ENCODE measurements around the gene PAFAH1B2.

DNA sequence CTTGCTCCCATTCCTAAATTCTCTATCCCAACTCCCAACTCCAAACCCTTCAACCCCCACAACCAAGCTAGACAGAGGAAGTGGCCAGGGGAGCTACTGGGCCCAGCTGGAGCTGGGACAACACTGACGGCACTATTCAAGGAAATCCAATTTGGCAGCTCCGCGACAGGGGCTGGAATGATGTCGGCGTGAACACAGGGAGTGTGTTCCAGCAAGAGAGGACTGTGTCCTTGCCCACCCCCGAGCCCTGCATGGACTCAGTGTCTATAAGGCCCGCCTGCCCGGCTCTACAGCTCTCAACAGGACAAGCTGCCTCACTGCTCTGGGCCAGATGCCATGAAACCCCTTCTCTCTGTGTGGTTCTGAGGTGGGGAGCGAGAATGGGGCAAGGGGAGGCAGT is 76.5 kb downstream of the PAFAH1B2 start:
- TF ChIP-seq CTCF (IDR thresholded peaks at IDR 0.05; ENCODE audit: poor library complexity, severe bottlenecking) = no peak
- no peak for TF ChIP-seq RAD21 (conservative IDR thresholded peaks at IDR 0.05)
- TF ChIP-seq, protein P1, sequence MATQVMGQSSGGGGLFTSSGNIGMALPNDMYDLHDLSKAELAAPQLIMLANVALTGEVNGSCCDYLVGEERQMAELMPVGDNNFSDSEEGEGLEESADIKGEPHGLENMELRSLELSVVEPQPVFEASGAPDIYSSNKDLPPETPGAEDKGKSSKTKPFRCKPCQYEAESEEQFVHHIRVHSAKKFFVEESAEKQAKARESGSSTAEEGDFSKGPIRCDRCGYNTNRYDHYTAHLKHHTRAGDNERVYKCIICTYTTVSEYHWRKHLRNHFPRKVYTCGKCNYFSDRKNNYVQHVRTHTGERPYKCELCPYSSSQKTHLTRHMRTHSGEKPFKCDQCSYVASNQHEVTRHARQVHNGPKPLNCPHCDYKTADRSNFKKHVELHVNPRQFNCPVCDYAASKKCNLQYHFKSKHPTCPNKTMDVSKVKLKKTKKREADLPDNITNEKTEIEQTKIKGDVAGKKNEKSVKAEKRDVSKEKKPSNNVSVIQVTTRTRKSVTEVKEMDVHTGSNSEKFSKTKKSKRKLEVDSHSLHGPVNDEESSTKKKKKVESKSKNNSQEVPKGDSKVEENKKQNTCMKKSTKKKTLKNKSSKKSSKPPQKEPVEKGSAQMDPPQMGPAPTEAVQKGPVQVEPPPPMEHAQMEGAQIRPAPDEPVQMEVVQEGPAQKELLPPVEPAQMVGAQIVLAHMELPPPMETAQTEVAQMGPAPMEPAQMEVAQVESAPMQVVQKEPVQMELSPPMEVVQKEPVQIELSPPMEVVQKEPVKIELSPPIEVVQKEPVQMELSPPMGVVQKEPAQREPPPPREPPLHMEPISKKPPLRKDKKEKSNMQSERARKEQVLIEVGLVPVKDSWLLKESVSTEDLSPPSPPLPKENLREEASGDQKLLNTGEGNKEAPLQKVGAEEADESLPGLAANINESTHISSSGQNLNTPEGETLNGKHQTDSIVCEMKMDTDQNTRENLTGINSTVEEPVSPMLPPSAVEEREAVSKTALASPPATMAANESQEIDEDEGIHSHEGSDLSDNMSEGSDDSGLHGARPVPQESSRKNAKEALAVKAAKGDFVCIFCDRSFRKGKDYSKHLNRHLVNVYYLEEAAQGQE (IDR thresholded peaks at IDR 0.05; ENCODE audit: borderline replicate concordance) = no peak
- TF ChIP-seq EP300 (conservative IDR thresholded peaks at IDR 0.05; ENCODE audit: poor library complexity, severe bottlenecking) = no peak
- no peak for TF ChIP-seq EZH2 (IDR thresholded peaks at IDR 0.05; ENCODE audit: borderline replicate concordance, insufficient read depth, low read length, poor library complexity, severe bottlenecking)
- no peak for TF ChIP-seq POLR2AphosphoS5 (IDR thresholded peaks at IDR 0.05)
- no peak for TF ChIP-seq TAF1 (IDR thresholded peaks at IDR 0.05; ENCODE audit: low read depth)
- no peak for TF ChIP-seq SMC3 (conservative IDR thresholded peaks at IDR 0.05; ENCODE audit: poor library complexity)
